Measurements from ENCODE around the gene DNAH17. TPM values are rescaled to one million over a fixed set of nuclear protein-coding genes. Genes with fewer than 3 reads are reported as not detected.

Gene DNAH17, protein sequence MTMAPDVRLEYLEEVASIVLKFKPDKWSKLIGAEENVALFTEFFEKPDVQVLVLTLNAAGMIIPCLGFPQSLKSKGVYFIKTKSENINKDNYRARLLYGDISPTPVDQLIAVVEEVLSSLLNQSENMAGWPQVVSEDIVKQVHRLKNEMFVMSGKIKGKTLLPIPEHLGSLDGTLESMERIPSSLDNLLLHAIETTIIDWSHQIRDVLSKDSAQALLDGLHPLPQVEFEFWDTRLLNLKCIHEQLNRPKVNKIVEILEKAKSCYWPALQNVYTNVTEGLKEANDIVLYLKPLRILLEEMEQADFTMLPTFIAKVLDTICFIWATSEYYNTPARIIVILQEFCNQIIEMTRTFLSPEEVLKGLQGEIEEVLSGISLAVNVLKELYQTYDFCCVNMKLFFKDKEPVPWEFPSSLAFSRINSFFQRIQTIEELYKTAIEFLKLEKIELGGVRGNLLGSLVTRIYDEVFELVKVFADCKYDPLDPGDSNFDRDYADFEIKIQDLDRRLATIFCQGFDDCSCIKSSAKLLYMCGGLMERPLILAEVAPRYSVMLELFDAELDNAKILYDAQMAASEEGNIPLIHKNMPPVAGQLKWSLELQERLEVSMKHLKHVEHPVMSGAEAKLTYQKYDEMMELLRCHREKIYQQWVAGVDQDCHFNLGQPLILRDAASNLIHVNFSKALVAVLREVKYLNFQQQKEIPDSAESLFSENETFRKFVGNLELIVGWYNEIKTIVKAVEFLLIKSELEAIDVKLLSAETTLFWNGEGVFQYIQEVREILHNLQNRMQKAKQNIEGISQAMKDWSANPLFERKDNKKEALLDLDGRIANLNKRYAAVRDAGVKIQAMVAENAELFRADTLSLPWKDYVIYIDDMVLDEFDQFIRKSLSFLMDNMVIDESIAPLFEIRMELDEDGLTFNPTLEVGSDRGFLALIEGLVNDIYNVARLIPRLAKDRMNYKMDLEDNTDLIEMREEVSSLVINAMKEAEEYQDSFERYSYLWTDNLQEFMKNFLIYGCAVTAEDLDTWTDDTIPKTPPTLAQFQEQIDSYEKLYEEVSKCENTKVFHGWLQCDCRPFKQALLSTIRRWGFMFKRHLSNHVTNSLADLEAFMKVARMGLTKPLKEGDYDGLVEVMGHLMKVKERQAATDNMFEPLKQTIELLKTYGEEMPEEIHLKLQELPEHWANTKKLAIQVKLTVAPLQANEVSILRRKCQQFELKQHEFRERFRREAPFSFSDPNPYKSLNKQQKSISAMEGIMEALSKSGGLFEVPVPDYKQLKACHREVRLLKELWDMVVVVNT (N-terminal part only)
- total RNA-seq (2022) (0.23 and 0.32 TPM in 2 replicates), Bru-seq, nascent RNA (percentile 5 among the genes with signal in this experiment), BruChase-seq, experiment 1, labeled RNA remaining after a 2-hour chase (percentile 6 among the genes with signal in this experiment), BruChase-seq, experiment 2, labeled RNA remaining after a 6-hour chase (percentile 9 among the genes with signal in this experiment)
- long read RNA-seq, partial matches to known transcripts, result 0 of 5 reads
- long read RNA-seq, other reads (novel, unspliced or antisense), result 5 of 5 reads

DNA sequence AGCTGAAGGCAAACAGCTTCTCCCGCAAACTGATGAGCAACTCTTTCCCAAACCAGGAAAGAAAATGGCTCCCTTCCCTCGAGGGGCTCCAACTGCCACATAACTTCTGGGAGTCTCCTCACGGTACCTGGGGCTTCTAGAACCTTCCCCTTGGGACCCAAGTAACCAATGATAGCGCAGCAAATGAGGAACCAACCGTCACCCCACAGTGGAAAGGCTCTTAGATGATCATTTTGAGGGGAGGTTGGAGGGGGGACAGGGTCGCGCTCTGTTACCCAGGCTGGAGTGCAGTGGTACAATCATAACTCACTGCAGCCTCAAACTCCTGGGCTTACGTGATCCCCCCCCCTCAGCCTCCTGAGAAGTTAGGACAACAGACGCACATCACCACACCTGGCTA, at the start of gene DNAH17:
DNAH17 (minus strand) TSS at position 101 of the 400 bp plus-strand sequence. CDS start 2,339 bp downstream, outside the sequence.
- peaks cover 5% of the 10 kb centered on the region for H3K27me3 Mint-ChIP-seq (ENCODE audit: insufficient read depth, unreplicated experiment)
- no peak for DNase-seq
- POLR2A ChIA-PET, result no interaction called here

DNA sequence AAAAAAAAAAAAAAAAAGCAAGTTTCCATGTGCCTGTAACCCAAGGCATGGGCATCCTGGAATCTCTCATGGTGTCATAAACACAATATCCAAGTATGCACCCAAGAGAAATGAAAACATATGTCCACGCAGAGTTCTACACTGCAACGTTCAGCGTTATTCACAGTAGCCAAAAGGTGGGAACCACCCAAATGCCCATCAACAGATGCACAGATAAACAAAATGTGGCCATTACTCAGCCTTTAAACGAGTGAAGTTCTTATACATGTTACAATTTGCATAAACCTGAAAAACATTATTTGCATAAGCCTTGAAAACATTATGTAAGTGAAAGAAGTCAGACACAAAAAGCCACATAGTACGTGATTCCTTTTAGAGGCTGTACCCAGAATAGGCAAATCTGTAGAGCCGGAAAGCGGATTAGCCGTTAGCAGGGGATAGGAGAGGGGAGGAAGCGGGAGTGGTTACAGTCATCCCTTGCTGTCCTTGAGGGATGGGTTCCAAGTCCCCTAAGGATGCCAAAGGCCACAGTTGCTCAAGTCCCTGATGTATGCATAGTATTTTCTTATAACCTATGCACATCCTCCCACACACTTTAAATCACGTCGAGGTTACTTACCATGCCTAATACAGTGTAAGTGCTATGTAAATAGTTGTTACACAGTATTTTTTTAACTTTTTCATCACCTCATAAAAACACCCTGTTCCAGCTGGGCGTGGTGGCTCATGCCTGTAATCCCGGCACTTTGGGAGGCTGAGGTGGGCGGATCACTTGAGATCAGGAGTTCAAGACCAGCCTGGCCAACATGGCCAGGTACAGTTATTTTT, 47.3 kb upstream of the DNAH17 start:
- H3K9me3 Mint-ChIP-seq (ENCODE audit: unreplicated experiment), result no peaks in the 10 kb centered on the region
- H3K4me1 Mint-ChIP-seq (ENCODE audit: low read depth, unreplicated experiment), result no peaks in the 10 kb centered on the region
- H3K36me3 ChIP-seq (ENCODE audit: control insufficient read depth, insufficient read depth, low read length), result no peaks in the 10 kb centered on the region
- no peaks in the 10 kb centered on the region for H3K4me1 ChIP-seq
- DNase-seq, result no peak
- H3K36me3 Mint-ChIP-seq (ENCODE audit: insufficient read depth, unreplicated experiment), result no peaks in the 10 kb centered on the region
- no peak for TF ChIP-seq CTCF (IDR thresholded peaks at IDR 0.05; ENCODE audit: insufficient read depth in 1 of 2, low read depth in 1 of 2, low read length in 1 of 2, severe bottlenecking in 1 of 2, unreplicated experiment in 1 of 2)
- H3K4me3 ChIP-seq (ENCODE audit: low read depth, low read length), result no peak overlapping the region
- no peak overlapping the region for H3K27ac Mint-ChIP-seq (ENCODE audit: unreplicated experiment)
- ChIA-PET CTCF (no interaction called here), POLR2A (no interaction called here)
- BruUV-seq (replicated peaks), result no TSS peak
- H3K9me3 ChIP-seq, result peaks cover 3% of the 10 kb centered on the region; the same call in 1 of the 2 replicates
- no peaks in the 10 kb centered on the region for H3K27me3 ChIP-seq (replicated peaks; ENCODE audit: control insufficient read depth, insufficient read depth, low read length)
- no peak overlapping the region for H3K4me3 Mint-ChIP-seq (ENCODE audit: unreplicated experiment)
- intact Hi-C loops (cut with micrococcal nuclease; ENCODE audit: unreplicated experiment), result no loop called here
- H3K27me3 Mint-ChIP-seq (ENCODE audit: insufficient read depth, unreplicated experiment), result peaks cover 2% of the 10 kb centered on the region

More for the DNA sequence above, at the start of gene DNAH17:
- no peak within 1 kb of the TSS for H3K4me3 Mint-ChIP-seq (ENCODE audit: unreplicated experiment)
- no peaks in the 10 kb centered on the region for H3K4me1 Mint-ChIP-seq (ENCODE audit: low read depth, unreplicated experiment)
- no peak within 1 kb of the TSS for H3K27ac Mint-ChIP-seq (ENCODE audit: unreplicated experiment)
- no peak within 1 kb of the TSS for H3K4me3 ChIP-seq (ENCODE audit: low read depth, low read length)
- H3K36me3 Mint-ChIP-seq (ENCODE audit: insufficient read depth, unreplicated experiment), result no peaks in the 10 kb centered on the region
- no peaks in the 10 kb centered on the region for H3K4me1 ChIP-seq
- no peak for TF ChIP-seq CTCF (IDR thresholded peaks at IDR 0.05; ENCODE audit: insufficient read depth in 1 of 2, low read depth in 1 of 2, low read length in 1 of 2, severe bottlenecking in 1 of 2, unreplicated experiment in 1 of 2)
- no peaks in the 10 kb centered on the region for H3K36me3 ChIP-seq (ENCODE audit: control insufficient read depth, insufficient read depth, low read length)
- H3K27me3 ChIP-seq (replicated peaks; ENCODE audit: control insufficient read depth, insufficient read depth, low read length), result no peaks in the 10 kb centered on the region; the same call in 1 of the 2 replicates
- H3K9me3 Mint-ChIP-seq (ENCODE audit: unreplicated experiment), result no peaks in the 10 kb centered on the region
- no peaks in the 10 kb centered on the region for H3K9me3 ChIP-seq
- intact Hi-C loops (cut with micrococcal nuclease; ENCODE audit: unreplicated experiment), result no loop called here
- CTCF ChIA-PET, result no interaction called here
- no TSS peak for BruUV-seq (replicated peaks)
